Fibroblast of skin of right quadriceps (primary cell): ENCODE data around the gene THOC7.

Source experiments
- DNase-seq: peaks from one replicate; pipeline ENCODE4 v3.0.0-alpha.2; 2013

THOC7 gene

DNA sequence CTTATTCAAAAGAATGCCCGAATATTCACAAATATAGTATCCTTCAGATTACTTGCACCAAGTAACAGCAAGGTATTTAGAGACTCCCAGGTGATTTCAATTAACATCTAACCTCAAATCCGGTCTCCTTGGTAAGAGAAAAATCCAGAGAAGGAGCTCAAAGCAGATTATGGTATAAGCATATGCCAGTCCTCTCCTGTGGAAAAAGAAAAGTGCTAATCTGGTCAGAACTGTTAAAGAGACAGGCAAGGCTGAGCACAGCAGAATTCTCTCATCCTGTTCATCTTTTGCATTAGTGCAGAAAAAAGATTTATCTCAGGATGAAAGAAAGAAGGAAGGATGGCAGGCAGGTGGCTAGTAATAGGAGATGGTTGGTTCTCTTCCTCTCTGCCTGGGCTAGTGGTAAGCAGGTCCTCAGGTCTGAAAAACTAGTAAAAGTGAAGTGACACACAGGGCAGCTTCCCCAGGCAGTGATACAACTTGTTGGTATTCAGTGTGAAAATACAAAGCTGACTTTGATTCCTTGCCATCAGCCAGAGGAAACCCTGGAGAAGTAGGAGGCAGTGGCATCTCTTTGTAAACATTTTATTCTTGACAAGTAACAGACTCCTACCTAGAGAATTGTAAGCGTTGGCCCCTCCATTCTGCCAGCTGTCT, 14.3 kb upstream of the THOC7 start:
- DNase-seq = peak; percentile 22

DNA sequence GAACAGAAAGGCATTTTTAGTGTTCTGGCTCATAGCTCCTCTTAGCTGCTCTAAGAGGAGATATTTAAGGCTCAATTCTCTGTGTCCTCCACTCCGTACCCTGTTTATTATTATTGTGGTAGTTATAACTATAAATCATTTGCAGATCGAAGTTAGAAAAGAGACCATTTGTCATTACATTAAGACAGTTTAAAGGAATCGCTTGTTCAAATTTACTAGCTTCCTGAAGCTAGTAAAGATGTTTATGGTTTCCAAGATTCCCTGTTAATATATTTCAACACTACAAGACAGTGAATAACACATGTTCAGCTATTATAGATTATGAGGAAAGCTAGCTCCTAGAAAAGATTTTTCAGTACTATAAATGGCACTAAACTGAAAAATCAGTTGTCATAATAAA, 12.7 kb upstream of the THOC7 start:
- DNase-seq = peak; percentile 40

DNA sequence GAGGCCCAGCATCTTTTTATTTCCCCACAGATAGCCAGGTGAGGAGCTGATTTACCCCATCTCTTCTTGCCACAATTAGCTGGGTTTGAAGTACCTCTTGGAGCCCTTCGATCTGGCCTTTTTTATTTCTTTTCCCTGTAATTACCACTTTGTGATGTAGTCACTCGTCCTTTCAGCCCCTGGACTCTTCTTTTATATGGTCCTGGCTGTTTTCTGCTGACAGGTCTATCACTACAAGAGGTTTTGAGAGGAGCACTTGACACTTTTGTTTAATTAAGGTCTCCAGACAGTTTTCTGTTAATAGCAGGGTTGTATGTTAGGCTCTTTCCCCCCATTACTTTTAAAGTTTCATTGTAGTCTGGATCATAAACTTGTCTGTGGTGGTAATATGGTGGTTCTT, 11.9 kb upstream of the THOC7 start:
- DNase-seq = no peak

DNA sequence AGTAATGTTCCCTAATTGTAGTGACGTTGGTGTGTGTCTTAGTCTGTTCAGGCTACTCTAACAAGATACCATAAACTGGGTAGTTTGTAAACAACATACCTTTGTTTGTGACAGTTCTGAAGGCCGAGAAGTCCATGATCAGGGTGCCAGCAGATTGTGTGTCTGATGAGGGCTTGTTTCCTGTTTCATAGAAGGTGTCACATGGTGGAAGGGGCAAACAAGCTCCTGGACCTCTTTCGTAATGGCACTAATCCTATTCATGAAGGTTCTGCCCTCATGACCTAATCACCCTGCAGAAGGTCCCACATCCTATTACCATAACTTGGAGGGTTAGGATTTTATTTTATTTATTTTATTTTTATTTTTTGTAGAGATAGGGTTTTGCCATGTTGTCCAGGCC, 11.2 kb upstream of the THOC7 start:
- no peak for DNase-seq

DNA sequence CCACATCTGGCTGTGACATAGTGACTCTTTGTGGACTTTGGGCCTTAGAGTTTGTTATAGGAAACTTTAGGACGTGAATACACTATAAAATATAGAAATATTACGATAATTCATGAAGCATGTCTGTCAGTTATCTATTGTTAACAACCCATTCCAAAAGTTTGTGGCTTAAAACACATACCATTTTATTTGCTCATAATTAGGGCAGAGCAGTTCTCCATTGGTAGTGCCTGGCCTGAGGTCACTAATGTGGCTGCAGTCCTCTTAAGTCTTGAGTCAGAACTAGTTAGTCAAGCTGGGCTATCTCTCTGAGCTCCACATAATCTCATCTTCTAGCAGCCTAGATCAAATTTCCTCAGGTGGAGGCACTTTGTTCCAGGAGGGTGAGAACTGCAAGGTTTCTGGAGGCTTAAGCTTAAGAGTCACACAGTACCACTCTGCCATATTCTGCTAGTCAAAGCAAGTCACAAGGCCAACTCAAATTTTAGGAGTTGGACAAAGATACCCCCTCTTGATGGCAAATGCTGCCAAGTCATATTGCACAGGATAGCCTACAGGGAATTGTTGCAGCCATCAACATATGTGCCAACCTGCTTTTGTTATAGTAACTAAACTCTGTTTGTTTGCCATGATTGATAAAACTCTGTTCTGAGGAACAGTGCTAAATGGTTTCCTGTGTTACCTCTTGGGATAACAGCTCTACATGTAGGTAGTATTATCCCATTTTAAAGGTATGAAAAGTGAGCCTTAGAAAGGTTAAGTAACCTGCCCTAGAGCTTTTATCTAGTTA, 8.7 kb upstream of the THOC7 start:
- peak; percentile 69 for DNase-seq

DNA sequence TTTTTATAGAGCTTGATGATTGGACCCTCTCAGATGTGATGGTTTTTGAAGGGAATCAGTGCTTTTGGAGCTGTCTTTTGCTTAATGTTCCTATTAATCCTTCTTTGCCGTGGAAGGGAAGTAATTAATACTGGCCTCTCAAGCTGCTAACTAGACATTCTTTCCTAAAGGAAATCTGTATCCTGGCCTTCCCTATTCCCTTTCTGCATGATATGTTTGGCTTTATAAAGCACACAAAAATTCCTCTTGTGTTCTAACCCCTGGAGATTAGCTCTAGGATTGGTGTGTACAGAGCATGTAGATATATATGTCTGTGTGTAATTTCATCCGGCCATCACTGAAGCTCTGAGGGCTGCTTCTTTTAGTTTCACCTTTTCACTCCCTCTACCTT, 7.0 kb upstream of the THOC7 start:
- no peak for DNase-seq

DNA sequence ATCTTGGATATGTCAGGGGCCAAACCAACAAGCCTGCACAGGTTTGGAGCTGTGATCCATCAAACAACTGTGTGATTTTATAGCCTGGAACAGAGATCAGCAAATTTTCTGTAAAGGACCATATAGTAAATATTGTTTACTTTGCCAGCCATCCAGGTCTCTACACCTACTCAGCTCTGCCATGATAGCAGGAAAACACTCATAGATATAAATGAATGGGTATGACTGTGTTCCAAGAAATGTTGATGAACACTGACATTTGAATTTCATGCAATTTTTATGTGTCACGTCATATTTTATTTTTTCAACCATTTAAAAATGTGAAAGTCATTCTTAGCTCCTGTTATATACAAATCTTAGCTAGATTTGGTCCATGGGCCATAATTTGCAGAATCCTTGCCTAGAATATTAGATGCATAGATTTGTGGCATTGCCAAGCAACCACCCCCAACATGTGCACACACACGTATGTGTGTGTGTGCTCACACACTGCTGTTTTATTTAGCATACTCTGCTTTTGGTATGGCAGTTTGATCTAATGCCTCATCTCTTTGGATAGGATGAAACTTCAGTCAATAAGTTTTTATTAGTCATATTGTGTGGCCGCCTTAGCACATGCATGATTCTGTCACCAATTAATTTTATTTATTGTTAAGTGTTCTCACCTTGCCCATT, 6.5 kb upstream of the THOC7 start:
- no peak for DNase-seq

DNA sequence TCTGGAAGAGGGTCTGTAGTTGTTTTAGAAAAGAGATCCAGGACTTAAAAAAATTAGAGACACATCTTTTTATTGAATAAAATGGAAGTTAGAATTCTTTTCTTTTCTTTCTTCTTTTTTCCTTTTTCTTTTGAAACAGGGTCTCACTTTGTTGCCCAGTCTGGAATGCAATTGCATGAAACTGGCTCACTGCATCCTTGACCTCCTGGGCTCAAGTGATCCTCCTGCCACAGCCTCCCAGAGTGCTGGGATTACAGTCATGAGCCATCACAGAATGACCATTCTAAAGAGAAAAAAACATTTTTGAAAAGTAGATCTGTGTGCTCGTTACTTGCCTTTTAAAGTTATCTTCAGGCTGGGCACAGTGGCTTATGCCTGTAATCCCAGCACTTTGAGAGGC, 3.6 kb upstream of the THOC7 start:
- no peak for DNase-seq

DNA sequence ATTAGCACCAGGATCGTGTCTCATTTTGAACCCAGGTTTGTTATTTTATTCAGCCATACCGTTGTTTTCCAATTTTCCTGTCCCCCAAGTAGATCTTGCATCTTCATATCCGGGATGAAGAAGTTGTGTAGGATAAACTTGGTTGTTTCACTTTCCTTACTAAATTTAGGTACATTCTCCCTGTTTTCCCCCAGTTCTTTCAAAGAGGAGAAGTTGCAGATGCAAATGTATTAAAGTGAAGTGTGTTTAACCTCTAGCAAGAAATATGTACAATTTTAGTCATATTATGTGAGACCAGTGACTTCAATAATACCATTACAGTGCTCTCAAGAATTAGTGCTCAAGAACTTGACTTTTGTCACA, 1.3 kb upstream of the THOC7 start:
- DNase-seq = no peak

DNA sequence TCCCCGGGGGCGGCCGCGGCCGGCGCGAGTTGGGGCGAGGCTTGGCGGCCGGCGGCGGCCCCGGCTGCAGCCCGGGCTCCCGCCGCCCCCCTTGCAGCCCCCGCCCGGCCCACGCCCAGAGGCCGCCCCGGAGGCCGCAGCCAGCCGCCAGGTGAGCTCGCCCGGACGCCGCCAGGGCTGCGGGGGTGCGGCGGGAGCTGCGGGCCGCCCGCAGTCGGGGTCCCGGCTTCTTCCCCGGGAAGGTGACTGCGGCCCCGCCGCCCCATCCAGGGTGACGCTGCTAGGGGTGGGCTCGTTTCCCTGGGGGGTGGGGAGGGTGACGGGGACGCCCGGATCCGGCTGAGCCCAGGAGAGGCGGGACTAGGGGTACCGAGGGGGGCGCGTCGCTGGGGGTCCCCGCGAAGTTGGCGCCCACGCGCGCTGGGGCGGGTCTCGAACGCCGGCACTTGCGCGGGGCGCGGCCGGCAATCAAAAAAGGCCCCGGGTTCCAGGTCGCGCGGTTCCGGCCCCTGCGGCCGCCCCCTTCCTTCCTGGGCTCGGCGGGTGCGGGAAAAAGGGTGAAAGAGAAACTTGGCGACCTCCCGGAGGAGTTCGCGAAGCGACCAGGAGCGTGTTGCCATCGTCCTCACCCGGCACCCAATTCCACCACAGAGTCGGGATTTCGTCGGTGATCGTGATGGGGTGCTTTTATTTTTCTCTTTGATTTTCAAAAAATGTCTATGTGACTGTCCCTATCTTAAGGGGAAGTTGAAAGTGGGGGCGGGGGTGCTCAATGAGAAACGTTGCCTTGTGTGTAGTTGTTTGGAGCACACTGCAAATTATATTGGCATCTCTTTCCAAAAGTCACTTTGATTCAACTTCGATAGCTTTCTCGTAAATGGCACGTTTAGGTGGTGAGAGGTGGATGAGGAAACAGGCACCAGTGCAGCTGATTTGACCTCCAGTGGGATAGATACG, 681 bp upstream of the THOC7 start:
- DNase-seq = peak; percentile 28

DNA sequence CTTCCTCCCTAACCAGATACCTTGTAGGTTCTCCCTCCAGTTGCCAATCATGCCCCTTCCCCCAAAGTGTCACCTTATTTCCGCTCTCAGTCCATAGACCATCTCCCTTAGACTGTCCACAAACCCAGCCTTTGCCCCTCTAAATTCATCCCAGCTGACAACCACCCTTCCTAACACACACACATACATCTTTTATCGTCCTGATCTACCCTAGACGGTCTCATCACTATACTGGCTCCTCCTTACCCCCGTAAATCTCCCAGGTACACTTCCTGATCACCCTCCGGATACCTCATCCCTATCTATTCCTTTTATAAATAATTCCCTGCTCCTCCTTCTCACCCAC, 828 bp downstream of the THOC7 start:
- no peak for DNase-seq

DNA sequence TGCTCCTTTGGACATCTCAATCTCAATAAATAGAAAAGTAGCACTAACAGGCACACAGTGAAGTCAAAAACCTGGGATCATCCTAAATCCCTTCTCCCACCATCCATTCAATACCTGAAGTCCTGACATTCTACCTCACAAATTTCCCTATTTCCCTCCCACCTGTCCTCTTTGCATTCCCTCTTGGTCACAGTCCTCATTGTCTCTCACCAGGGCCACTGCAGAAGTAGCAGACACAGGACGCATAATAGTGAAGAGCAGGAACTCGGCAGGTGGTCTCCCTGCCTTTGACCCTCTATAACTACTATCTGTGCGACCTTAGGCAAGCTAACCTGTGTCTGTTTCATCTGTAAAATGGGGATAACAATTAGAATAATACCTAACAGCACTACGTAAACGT, 2.3 kb downstream of the THOC7 start:
- DNase-seq = no peak

DNA sequence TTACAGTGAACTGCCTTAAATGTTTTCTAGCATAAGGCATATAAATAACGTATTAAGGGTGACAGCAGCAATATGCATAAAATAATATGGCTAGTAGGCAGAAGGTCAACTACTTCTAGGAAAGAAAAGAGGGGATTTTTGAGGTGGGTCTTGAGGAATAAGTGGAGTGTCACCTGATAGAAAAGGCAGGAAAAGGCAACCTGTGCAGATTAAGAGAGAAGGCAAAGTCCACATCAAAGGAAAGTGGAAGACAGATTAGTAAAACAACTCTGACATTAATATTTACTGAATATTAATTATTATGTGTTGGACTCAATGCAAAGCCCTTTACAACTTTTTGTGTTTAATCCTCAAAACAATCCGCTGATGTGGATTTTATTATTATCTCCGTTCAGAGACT, 2.8 kb downstream of the THOC7 start:
- no peak for DNase-seq

DNA sequence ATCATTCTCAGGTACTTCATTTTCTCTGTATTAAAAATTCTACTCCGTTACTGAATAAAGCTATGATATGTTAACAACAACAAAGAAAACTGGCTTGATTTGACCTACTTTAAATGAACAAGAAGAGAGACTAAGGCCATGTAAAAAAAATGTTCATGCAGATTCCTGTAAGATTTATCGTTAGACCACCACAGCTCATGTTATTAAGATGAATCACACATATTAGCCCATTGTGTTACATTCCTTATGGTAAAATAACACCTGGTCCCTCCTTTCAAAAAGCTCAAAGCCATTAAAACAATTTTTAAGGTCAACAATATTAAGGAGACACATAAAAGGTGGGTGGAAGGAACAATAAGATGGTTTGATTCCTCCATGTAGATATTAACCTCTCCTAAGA, 6.3 kb downstream of the THOC7 start:
- DNase-seq = peak; percentile 32

DNA sequence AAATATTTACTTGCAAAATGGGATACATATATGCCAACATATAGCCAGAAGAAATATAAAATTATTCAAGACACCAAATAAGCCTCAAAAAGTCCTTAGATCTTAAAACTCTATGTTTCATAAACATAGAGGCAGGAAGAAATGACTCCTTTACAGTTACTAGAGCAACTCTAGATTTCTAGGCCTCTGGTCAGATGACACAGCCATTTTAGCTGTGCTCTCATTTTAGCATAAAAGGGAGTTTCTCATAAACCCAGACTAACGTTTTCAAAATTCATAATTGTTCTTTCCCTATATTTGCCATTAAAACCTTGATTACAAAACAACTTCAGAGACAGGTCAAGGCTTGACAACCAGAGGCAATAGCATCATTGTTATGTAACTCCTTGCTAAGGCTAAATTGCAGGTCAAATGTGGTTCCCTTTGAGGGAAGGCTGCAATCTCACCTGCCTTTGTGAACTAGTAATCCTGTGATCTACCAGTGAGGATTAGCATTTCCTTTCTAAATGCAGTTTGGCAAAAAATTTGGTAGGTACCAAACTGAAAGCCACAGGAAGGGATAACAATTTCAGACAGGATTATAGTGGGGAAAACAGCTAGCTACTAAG, 8.2 kb downstream of the THOC7 start:
- no peak for DNase-seq

DNA sequence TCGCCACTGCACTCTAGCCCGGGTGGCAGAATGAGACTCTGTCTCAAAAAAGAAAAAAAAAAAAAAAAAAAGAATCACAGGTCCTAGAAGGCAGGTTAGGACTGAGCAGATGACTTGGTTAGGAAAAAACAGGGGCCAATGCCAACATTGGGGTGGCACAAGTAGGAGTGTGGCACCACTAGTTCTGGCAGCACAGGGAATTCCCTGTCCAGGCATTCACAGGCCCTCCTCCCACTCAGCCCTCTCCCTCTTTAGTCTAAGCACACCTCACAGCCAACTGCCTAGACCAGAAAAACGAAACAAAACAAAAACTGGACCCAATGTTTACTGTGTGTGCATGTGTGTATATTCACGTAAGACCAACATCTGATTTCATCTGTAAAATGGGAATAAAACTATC, 10.5 kb downstream of the THOC7 start:
- no peak for DNase-seq

DNA sequence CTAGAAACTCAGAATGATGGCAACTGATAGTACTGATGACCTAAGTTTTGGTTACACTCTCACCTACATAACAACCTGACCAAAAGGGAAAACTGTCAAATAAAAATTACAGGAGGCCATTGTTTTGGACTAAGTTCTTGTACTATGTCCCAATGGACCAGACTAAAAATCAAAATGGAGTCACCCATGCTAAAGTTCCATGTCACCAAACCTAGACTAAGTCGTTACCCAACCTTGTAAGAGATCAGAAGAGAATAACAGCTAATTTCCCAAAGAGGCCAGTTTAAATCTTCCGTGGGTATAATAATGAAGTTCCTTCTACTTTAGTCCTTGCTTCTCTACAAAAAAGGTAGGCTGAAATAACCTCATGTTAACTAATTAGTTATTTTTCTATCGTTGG, 12.3 kb downstream of the THOC7 start:
- DNase-seq = no peak

DNA sequence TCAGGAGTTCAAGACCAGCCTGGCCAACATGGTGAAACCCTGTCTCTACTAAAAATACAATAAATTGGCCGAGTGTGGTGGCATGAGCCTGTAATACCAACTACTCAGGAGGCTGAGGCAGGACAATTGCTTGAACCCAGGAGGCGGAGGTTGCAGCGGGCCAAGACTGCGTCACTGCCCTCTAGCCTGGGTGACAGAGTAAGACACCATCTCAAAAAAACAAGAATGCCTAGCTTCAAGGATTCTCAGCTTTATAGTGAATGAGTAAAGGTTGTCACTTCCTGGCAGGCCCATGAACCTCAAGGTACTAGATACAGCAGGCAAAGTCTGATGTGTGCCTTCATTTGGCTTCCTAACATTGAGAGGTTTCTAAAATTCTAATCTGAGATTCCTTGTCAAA, 14.4 kb downstream of the THOC7 start:
- DNase-seq = no peak

DNA sequence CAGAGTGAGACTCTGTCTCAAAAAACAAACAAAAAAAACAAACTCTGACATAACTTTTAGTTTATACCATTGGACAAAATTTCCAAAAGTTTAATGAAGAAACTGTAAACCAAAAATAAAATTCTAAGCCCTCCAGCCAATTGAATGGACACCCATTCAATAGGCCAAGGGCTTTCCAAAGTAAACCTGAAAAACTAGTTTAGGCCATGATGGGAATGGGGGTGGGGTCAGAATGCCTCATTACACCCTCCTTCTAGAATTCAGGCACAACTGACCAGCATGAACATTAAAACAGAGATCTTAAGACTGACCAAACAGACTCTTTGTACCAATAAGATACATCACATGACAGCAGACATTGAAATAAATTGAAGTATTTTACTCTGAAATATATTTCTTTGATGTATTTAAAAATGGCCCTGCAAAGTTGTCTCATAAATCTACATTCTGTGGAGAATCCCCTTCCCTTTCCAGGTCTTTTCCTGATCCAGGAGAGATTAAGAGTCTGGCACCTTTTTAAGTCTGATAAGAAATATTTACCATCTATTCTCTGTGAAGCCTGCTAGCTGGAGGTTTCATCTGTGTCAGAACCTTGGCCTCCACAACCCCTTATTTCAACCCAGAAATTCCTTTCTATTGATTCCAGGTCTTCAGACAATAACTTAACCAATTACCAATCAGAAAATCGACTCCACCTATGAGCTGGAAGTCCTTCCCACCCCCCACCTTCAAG, 15.7 kb downstream of the THOC7 start:
- DNase-seq = no peak

DNA sequence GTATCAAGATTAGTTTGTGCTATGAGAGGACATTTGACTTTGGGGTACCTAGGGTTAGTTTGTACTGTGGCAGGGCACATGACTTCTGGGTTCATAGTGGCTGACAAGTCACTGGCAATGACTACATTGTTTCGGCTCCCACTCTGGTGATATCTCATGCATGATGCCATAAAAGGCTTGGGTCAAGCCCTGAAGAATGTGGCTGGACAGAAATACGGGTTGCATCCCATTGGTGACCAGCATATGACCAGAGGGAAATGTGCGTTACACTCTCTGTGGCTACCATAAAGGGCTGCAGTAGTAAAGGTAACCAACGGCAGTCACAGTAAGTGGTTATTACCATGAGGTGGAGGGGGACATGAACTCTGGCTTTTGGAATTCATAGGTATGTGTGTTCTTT, 18.4 kb downstream of the THOC7 start:
- DNase-seq = no peak

DNA sequence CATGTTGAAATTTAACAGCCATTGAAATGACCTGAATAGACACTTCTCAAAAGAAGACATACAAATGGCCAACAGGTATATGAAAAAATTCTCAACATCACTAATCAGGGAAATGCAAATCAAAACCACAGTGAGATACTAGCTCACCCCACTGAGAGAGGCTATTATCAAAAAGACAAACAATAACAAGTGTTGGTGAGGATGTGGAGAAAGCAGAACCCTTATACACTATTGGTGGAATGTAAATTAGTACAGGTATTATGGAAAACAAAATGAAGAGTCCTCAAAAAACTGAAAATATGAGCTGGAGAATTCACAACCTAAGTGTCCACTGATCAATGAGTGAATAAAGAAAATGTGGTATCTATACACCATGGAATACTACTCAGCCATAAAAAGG, 21.5 kb downstream of the THOC7 start:
- no peak for DNase-seq

DNA sequence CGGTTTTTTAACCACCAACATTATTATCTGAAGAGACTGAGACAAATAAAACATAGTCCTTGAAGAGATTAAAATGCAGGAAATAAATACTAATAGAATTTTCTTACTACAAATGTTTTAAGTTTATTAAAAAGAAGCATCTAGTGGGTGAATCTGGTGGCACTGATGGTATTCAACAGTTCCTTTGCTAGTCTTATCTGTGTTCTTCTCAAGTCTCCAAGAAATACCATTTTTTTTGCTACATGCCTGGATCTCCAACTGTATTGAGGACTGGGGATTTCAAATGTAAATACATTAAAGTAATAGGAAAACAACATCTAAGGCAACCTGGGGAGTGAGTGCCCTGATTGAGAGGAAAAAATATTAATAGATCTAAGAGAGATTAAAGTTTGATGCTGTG, 21.9 kb downstream of the THOC7 start:
- DNase-seq = no peak
